Esophagus muscularis mucosa (tissue), 4 donors: ENCODE data around the gene SLC4A1.

Experiments used
- EP300 ChIP-seq: sonication (generic); formaldehyde crosslinking; IDR thresholded peaks from one replicate; pipeline ENCODE4 v1.6.1; 2017; ENCODE audit warnings: antibody characterized with exemption
- POLR2A ChIP-seq: fragments of 450-650 bp; IDR thresholded peaks from one replicate; pipeline ENCODE4 v1.6.1; 2017; ENCODE audit warnings: antibody characterized with exemption, moderate library complexity, mild to moderate bottlenecking, low read depth
- POLR2AphosphoS5 ChIP-seq, 2 donors: sonication (generic); formaldehyde crosslinking; IDR thresholded peaks; one replicate each; pipeline ENCODE4 v1.6.1; 2017; ENCODE audit warnings: antibody characterized with exemption in 2 of 2
- TF ChIP-seq, protein P1 (sequence below), 3 experiments: fragments of 200-600 bp in 2 of 3; fragments of 450-650 bp in 1 of 3; sonication (generic) in 2 of 3; IDR thresholded peaks; one replicate each; pipeline ENCODE4 v1.5.1; 2017 to 2019; ENCODE audit warnings: antibody characterized with exemption in 3 of 3, mild to moderate bottlenecking in 2 of 3, moderate library complexity in 1 of 3

DNA sequence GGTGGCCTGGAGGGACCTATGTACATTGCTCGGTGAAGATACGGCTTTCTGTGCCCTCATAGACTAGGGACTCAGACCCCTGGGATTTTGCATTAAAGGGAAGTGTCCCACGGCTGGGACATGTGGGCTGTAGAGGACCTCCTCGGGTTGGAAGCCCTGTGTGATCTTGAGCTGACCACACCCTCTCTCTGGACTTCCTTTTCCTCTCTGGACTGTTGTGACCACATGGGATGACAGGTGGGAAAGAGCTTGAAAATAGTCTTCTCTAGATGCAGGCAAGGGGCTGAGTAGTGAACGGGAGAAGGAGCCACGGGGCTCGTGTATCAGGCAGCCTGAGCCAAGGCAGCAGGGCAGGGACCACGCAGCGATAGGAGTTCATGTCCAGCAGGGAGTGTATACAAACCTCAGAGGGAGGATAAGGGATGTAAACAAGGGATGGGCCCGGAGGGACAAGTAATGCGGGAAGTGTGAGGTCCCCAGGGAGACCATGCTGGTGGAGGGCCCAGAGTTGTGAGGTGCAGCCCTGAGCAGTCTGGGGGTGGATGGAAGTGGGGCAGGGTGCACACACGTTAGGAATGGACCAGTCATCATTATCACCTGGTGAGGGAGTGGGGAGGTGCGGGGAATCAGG is 4.5 kb upstream of the SLC4A1 start:
- TF ChIP-seq, protein P1, sequence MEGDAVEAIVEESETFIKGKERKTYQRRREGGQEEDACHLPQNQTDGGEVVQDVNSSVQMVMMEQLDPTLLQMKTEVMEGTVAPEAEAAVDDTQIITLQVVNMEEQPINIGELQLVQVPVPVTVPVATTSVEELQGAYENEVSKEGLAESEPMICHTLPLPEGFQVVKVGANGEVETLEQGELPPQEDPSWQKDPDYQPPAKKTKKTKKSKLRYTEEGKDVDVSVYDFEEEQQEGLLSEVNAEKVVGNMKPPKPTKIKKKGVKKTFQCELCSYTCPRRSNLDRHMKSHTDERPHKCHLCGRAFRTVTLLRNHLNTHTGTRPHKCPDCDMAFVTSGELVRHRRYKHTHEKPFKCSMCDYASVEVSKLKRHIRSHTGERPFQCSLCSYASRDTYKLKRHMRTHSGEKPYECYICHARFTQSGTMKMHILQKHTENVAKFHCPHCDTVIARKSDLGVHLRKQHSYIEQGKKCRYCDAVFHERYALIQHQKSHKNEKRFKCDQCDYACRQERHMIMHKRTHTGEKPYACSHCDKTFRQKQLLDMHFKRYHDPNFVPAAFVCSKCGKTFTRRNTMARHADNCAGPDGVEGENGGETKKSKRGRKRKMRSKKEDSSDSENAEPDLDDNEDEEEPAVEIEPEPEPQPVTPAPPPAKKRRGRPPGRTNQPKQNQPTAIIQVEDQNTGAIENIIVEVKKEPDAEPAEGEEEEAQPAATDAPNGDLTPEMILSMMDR (IDR thresholded peaks at IDR 0.05), result no peak
- TF ChIP-seq POLR2AphosphoS5 (IDR thresholded peaks at IDR 0.05) (no peak), POLR2A (no peak), EP300 (no peak)
